ENCODE results near the gene MVK.

DNA sequence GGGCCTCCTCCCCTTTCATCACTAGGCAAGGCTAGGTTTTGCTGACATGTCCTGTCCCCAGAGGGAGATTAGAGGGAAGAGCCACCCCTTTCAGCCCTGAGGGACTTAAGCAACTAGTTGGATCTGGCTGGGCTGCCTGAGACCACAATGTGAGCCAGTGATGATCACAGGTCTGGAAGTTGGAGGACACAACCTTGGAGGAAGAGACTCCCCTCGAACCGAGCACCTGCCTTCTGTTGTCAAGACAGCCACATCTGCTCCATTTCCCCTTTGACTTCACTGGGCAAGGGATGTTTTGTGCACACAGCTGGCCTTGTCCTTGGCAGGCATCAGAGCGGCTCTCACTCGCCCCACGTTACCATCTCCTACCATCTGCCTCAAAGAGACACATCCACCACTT is 31.4 kb downstream of the MVK start:
- TF ChIP-seq POLR2A (IDR thresholded peaks at IDR 0.05; ENCODE audit: low read depth, low read length): no peak
- TF ChIP-seq TAF1 (IDR thresholded peaks at IDR 0.05; ENCODE audit: low read depth, low read length): no peak

Data from GM12891 (cell line).